ENCODE measurements around the gene COPS8. TPM values are rescaled to one million over a fixed set of nuclear protein-coding genes. Genes with fewer than 3 reads are reported as not detected.

COPS8 gene
- polyA plus RNA-seq, 3 donors from 2014 or later, result 78.8 to 104 (median 81.9) TPM

- Mint-ChIP-seq H3K4me3 (no peak overlapping the region), H3K27me3 (ENCODE audit: low read depth in 3 of 3) (peaks cover 0 to 3% (median 0%) of the 10 kb centered on the region in 3 donors), H3K4me1 (no peaks in the 10 kb centered on the region), H3K27ac (no peak overlapping the region), H3K36me3 (peaks cover 23 to 70% (median 34%) of the 10 kb centered on the region in 3 donors), H3K9me3 (no peaks in the 10 kb centered on the region)
- no peak for DNase-seq
Measured at GRCh38 chr2:237097911-237098702, 12.4 kb downstream of the COPS8 start.

- no peak for DNase-seq
- H3K4me1 Mint-ChIP-seq, result no peaks in the 10 kb centered on the region
- no peaks in the 10 kb centered on the region for H3K9me3 Mint-ChIP-seq
- H3K27me3 Mint-ChIP-seq (ENCODE audit: low read depth in 3 of 3), result peaks cover 0 to 1% (median 0%) of the 10 kb centered on the region in 3 donors
- H3K4me3 Mint-ChIP-seq, result no peak overlapping the region
- H3K36me3 Mint-ChIP-seq, result peaks cover 23 to 66% (median 25%) of the 10 kb centered on the region in 3 donors
- H3K27ac Mint-ChIP-seq, result no peak overlapping the region
Measured at GRCh38 chr2:237099804-237100203, 14.1 kb downstream of the COPS8 start.

- Mint-ChIP-seq H3K4me3 (no peak overlapping the region), H3K27ac (no peak overlapping the region), H3K27me3 (ENCODE audit: low read depth in 3 of 3) (peaks cover 0 to 1% (median 0%) of the 10 kb centered on the region in 3 donors), H3K9me3 (peaks cover 0 to 2% (median 0%) of the 10 kb centered on the region in 6 donors), H3K4me1 (no peaks in the 10 kb centered on the region), H3K36me3 (peaks cover 17 to 71% (median 22%) of the 10 kb centered on the region in 3 donors)
- no peak for DNase-seq
Measured at GRCh38 chr2:237101118-237101979, 15.7 kb downstream of the COPS8 start.

DNA sequence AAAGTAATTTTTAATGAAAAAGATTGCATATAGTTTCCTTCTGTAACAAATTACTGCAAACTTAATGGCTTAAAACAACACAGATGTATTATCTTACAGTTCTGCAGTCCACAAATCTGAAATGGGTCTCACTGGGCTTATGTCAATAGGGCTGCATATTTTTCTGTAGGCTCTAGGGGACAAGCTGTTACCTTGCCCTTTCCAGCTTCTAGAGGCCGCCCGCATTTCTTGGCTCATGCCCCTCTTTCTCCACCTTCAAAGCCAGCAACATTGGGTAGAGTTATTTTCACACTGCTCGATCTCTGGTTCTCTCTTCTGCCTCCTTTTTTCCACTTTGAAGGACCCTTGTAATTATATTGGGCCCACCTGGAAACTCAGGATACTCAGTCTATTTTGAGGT lies 16.7 kb downstream of the COPS8 start:
- H3K27ac Mint-ChIP-seq, result no peak overlapping the region
- no peaks in the 10 kb centered on the region for H3K4me1 Mint-ChIP-seq
- H3K36me3 Mint-ChIP-seq, result peaks cover 14 to 61% (median 19%) of the 10 kb centered on the region in 3 donors
- H3K27me3 Mint-ChIP-seq (ENCODE audit: low read depth in 3 of 3), result peaks cover 0 to 1% (median 0%) of the 10 kb centered on the region in 3 donors
- H3K9me3 Mint-ChIP-seq, result peaks cover 0 to 2% (median 0%) of the 10 kb centered on the region in 6 donors
- DNase-seq, result no peak
- H3K4me3 Mint-ChIP-seq, result no peak overlapping the region

- Mint-ChIP-seq H3K9me3 (peaks cover 0 to 8% (median 0%) of the 10 kb centered on the region in 6 donors), H3K4me3 (no peak overlapping the region), H3K36me3 (peaks cover 9 to 28% (median 22%) of the 10 kb centered on the region in 3 donors), H3K4me1 (no peaks in the 10 kb centered on the region), H3K27ac (no peak overlapping the region), H3K27me3 (ENCODE audit: low read depth in 3 of 3) (peaks cover 2% of the 10 kb centered on the region in 3 donors)
- no peak for DNase-seq
Measured at GRCh38 chr2:237109421-237109934, 23.8 kb downstream of the COPS8 start.

- Mint-ChIP-seq H3K27ac (no peak overlapping the region), H3K36me3 (peaks cover 8 to 13% (median 12%) of the 10 kb centered on the region in 3 donors), H3K4me1 (no peaks in the 10 kb centered on the region), H3K27me3 (ENCODE audit: low read depth in 3 of 3) (peaks cover 2 to 6% (median 3%) of the 10 kb centered on the region in 3 donors), H3K4me3 (no peak overlapping the region), H3K9me3 (peaks cover 0 to 6% (median 0%) of the 10 kb centered on the region in 6 donors)
- DNase-seq, result no peak
Measured at GRCh38 chr2:237113026-237113795, 27.5 kb downstream of the COPS8 start.

- Mint-ChIP-seq H3K9me3 (no peaks in the 10 kb centered on the region), H3K4me3 (no peak overlapping the region), H3K27ac (no peak overlapping the region), H3K4me1 (no peaks in the 10 kb centered on the region), H3K27me3 (ENCODE audit: low read depth in 3 of 3) (peaks cover 0 to 7% (median 4%) of the 10 kb centered on the region in 3 donors), H3K36me3 (no peaks in the 10 kb centered on the region)
- DNase-seq, result no peak
Measured at GRCh38 chr2:237115870-237116269, 30.2 kb downstream of the COPS8 start.

GRCh38 chr2:237116431-237116830 lies 30.7 kb downstream of the COPS8 start:
- no peaks in the 10 kb centered on the region for H3K4me1 Mint-ChIP-seq
- H3K9me3 Mint-ChIP-seq, result no peaks in the 10 kb centered on the region
- DNase-seq, result no peak
- H3K36me3 Mint-ChIP-seq, result no peaks in the 10 kb centered on the region
- H3K27me3 Mint-ChIP-seq (ENCODE audit: low read depth in 3 of 3), result peaks cover 0 to 7% (median 4%) of the 10 kb centered on the region in 3 donors
- H3K27ac Mint-ChIP-seq, result no peak overlapping the region
- no peak overlapping the region for H3K4me3 Mint-ChIP-seq

- Mint-ChIP-seq H3K36me3 (no peaks in the 10 kb centered on the region), H3K9me3 (no peaks in the 10 kb centered on the region), H3K4me3 (no peak overlapping the region)
Measured at GRCh38 chr2:237118025-237118424, 32.3 kb downstream of the COPS8 start.

DNA sequence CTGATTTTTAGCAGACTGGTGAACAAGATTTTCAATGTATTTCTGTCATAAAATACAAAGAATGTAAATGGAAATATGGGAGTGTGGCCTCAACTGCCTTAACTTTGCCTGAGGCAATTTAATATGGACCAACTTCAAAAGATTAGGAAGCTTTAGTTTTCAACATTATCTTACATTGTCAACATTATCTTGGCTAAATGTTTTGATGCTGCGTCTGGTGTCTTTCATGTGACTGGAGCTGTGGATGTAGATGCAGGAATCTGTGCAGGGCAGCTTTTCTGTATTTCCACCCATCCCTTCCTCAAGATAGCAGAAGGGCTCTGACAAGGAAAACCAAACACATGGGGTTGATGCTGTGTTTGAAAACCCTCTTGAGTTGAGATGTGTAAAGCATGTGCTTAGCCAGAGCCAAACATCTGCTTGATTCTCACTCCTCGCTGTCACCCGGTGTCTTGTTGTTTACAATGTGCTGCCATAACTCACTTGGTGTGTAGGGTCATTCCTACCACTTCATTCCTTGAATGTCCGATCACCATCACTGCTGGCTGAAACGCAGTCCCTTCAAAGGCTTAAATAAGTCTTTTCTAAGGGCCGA lies 33.0 kb downstream of the COPS8 start:
- Mint-ChIP-seq H3K4me1 (no peaks in the 10 kb centered on the region), H3K4me3 (no peak overlapping the region), H3K9me3 (no peaks in the 10 kb centered on the region), H3K27ac (no peak overlapping the region), H3K27me3 (ENCODE audit: low read depth in 3 of 3) (peaks cover 0 to 9% (median 4%) of the 10 kb centered on the region in 3 donors), H3K36me3 (no peaks in the 10 kb centered on the region)
- DNase-seq, result no peak

More at GRCh38 chr2:237118025-237118424, 32.3 kb downstream of the COPS8 start:
- H3K27me3 Mint-ChIP-seq (ENCODE audit: low read depth in 3 of 3), result peaks cover 0 to 9% (median 4%) of the 10 kb centered on the region in 3 donors
- DNase-seq, result no peak
- no peaks in the 10 kb centered on the region for H3K4me1 Mint-ChIP-seq
- no peak overlapping the region for H3K27ac Mint-ChIP-seq

- H3K4me3 Mint-ChIP-seq, result no peak overlapping the region
- no peaks in the 10 kb centered on the region for H3K36me3 Mint-ChIP-seq
- no peak overlapping the region for H3K27ac Mint-ChIP-seq
- no peaks in the 10 kb centered on the region for H3K4me1 Mint-ChIP-seq
- DNase-seq, result no peak
- H3K9me3 Mint-ChIP-seq, result no peaks in the 10 kb centered on the region
- peaks cover 2 to 4% (median 2%) of the 10 kb centered on the region in 3 donors for H3K27me3 Mint-ChIP-seq (ENCODE audit: low read depth in 3 of 3)
Measured at GRCh38 chr2:237120916-237121315, 35.2 kb downstream of the COPS8 start.

GRCh38 chr2:237121321-237121720 lies 35.6 kb downstream of the COPS8 start:
- Mint-ChIP-seq H3K4me3 (no peak overlapping the region), H3K4me1 (no peaks in the 10 kb centered on the region), H3K27ac (no peak overlapping the region), H3K36me3 (no peaks in the 10 kb centered on the region), H3K27me3 (ENCODE audit: low read depth in 3 of 3) (peaks cover 2 to 4% (median 2%) of the 10 kb centered on the region in 3 donors), H3K9me3 (no peaks in the 10 kb centered on the region)
- no peak for DNase-seq

- Mint-ChIP-seq H3K9me3 (no peaks in the 10 kb centered on the region), H3K36me3 (no peaks in the 10 kb centered on the region), H3K4me3 (no peak overlapping the region), H3K27me3 (ENCODE audit: low read depth in 3 of 3) (peaks cover 2 to 4% (median 2%) of the 10 kb centered on the region in 3 donors), H3K27ac (no peak overlapping the region), H3K4me1 (no peaks in the 10 kb centered on the region)
- DNase-seq, result peak in 1 of 3 donors; percentile 21
Measured at GRCh38 chr2:237122214-237122666, 36.6 kb downstream of the COPS8 start.
